DMS153 (cell line): ENCODE data around the gene CLK2.
"Not testable (repeated sequence)": the region's sequence is repeated elsewhere in the genome, so short reads cannot be mapped to it uniquely, and the experiment has no call there.

ENCODE experiments used
- DNase-seq: peaks from one replicate; lab custom pipeline; 2025; lab: John Stamatoyannopoulos, UW

The CLK2 gene

GRCh38 chr1:155266553-155266952 is 6.8 kb downstream of the CLK2 start:
- no peak for DNase-seq

DNA sequence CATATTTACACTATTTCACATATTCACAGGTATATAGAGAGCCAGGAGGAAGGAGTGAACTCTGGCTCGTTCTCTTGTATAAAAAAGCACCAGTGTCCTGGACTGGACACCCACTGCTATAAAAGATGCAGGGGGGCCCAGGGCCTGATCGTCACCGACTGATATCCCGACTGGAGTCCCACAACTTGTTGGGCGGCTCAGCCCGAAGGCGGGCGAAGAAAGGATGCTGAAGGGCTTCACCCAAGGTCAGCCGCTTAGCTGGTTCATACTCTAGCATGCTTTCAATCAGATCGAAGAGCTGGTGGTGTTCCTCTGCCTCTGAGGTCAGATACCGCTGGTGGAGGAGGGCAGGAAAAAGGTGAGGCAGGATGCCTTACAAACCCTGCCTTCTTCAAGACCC is 10.2 kb downstream of the CLK2 start:
- no peak for DNase-seq

- peak; percentile 99 for DNase-seq
These were observed 11.2 kb downstream of the CLK2 start, which contains the start of gene SCAMP3 for GRCh38 chr1:155261852-155262673. Gene SCAMP3 (minus strand): TSS chr1:155262360. CDS start chr1:155262151, 209 bp downstream.

GRCh38 chr1:155261493-155261851 is 11.8 kb downstream of the CLK2 start:
- no peak for DNase-seq

DNA sequence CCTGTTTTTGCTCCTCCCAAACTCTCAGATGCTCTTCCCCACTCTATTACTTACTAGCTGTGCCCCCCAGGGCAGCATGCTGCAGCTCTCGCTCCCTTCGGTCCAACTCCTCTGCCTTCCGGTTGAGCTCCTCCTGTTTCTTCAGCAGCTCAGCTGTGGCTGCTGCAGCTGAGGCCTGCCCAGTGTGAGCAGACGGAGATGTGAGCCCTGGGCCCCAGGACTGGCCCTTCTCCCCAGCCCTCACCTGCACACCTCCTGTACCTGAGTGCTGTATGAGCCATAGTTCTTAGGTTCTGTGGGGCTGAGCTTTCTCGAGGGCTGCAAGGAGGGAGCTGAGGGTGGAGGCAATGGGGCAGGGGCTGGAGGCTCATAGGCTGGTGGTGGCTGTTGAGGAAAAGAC is 13.0 kb downstream of the CLK2 start:
- DNase-seq: no peak

- DNase-seq: no peak
These were observed 17.0 kb downstream of the CLK2 start for GRCh38 chr1:155256058-155256852.

- peak; percentile 79 for DNase-seq
These were observed 17.9 kb downstream of the CLK2 start, which contains the start of gene ENTREP3 for GRCh38 chr1:155255243-155256007. Gene ENTREP3 (minus strand): TSS chr1:155255483. CDS start chr1:155254877, 606 bp downstream.

DNA sequence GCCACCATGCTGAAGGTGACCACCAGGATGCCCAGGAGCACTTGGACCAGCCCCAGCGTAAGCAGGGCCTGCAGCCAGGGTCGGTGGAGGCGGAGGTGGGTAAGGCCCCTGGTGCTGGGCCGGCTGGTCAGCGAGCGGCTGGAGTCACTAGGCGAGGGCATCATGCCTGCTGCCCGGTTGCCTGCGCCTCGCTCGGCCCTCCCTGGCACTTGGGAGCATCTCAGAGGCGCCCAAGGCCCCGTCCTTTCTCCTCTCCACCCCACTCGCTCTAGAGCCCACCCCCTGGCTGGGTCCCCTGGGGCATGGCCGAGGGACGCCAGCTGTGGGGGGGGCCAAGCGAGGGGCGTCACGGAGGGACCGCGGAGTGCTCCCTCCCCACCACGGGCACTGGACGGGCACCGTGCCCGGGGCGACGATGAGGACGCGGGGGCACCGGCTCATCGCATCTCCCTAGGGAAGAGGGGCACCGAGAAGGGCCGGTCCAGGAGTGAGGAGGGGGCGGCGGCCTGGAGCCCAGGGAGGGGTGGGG is 18.5 kb downstream of the CLK2 start:
- no peak for DNase-seq

- no peak for DNase-seq
These were observed 19.0 kb downstream of the CLK2 start for GRCh38 chr1:155254228-155254713.

DNA sequence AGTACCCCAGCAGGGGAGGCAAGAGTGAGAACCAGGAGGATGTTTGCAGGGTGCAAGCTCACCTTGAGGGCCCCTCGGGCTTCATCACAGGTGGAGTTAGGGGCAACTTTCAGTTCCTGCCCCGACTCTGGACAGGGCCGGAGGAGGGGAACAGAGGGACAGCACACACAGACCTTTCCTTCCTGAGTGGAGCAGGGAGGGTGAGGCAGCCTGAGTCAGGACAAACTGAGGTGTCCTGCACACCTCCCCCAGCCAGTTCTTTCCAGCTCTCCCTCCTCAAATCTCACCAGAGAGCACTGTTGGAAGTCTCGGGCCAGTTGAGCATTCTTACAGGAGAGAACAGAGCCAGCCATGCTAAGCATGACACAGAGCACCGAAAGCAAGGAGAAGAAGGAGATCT is 19.5 kb downstream of the CLK2 start:
- no peak for DNase-seq

DNA sequence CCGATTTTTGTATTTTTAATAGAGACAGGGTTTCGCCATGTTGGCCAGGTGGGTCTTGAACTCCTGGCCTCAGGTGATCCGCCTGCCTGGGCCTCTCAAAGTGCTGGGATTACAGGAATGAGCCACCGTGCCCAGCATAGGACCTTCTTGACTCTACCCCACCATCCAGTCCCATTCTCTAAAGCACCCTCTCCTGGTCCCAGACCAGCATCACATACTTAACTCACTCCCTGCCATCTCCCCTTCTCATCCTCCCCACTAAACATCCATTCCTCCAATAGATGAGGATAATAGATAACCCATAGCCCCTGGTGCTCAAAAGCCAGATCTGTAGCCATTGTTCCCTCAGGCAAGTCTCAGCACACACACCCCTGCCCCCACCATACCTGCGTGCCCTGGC is 20.1 kb downstream of the CLK2 start:
- DNase-seq: no peak

DNA sequence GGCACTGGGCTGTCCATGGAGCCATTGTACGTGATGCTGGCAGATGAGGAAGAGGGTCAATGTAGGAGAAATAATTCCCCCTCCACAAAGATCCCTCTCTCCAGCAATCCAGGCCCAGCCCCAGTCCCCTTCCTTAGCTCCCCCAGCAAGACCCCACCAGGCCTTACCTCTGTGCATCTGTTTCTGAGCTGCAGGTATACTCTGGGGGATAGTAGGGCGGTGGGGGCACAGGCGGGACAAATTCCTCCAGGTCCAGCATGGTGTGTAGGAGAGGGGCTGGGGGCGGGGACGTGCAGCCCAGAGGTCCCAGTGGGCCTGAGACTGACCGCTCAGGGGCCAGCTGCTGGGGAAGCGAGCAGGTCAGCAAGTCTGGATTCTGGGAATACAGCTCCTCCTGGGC is 21.7 kb downstream of the CLK2 start:
- no peak for DNase-seq

DNA sequence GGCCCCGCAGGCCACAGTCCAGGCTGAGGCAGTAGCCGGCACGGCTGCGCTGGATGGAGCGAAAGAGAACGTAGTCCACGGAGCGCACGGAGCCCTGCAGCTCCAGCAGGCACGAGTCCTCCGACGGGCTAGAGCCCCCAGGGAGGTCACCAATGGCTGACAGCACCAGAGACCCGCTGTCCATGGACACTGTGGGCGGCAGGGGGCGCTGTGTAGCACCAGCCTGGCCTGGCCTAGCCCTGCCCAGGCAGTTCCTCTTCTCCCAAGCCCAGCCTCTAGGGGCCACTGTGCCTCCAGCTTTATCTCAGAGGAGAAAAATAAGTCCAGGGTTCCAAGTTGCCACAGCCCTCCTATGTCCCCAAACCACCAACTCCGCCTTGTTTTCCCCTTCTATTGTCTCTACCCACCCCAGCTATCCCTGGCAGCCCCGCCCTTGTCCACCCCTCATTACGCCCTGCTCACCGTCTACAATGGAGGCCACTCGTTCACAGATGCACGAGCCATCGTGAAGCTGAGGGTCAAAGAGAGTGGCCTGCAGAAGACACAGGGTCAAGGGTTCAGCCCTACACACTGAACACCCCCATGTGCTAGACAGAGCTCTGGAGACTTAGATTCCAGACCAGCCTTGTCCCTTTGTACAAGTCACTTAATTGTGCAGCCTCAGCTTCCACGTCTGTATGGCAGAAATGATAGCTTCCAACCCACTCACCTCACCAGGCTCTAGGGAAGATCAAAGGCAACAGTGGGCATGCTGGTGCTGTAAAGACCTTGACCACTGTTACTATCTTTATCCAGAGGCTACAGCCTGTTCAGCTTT is 22.5 kb downstream of the CLK2 start:
- DNase-seq: peak; percentile 91

- no peak for DNase-seq
These were observed 23.1 kb downstream of the CLK2 start for GRCh38 chr1:155250246-155250632.

- no peak for DNase-seq
These were observed 25.4 kb downstream of the CLK2 start for GRCh38 chr1:155247667-155248553.

DNA sequence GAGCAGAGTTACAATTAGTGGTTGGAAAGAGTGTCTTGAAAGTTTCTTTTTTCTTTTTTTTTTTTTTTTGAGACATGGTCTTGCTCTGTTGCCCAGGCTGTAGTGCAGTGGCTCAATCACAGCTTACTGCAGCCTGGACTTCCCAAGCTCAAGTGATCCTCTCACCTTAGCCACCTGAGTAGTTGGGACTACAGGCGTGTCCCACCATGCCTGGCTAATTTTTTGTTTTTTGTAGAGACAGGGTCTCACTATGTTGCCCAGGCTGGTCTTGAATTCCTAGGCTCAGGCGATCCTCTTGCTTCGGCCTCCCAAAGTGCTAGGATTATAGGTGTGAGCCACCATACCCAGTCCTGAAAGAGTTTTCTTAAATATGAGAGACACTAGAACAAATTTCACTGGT is 26.5 kb downstream of the CLK2 start:
- not testable (repeated sequence) for DNase-seq

GRCh38 chr1:155245163-155245524 is 28.2 kb downstream of the CLK2 start:
- no peak for DNase-seq

- peak; percentile 100 for DNase-seq
These were observed 28.7 kb downstream of the CLK2 start for GRCh38 chr1:155244368-155245162.

GRCh38 chr1:155242805-155243358 is 30.4 kb downstream of the CLK2 start:
- no peak for DNase-seq
